Neural crest cell (in vitro differentiated cells): ENCODE data around the gene SPA17. TPM values are rescaled to one million over a fixed set of nuclear protein-coding genes. Genes with fewer than 3 reads are reported as not detected.
A peak's percentile ranks its signal among the peaks of the same experiment; 100 is the strongest.

Experiments used
- DNase-seq: peaks from one replicate; pipeline ENCODE4 v3.0.0; 2021; ENCODE audit warnings: low read depth, mixed read lengths, low spot score
- H3K27ac Mint-ChIP-seq: one replicate; pipeline ENCODE4 v1.8.0; 2021; ENCODE audit warnings: mild to moderate bottlenecking, mixed read lengths; ENCODE audit not compliant: unreplicated experiment
- H3K27me3 Mint-ChIP-seq: 2 replicates; pipeline ENCODE4 v1.8.0; 2021; ENCODE audit warnings: low read depth, mild to moderate bottlenecking, mixed read lengths
- H3K36me3 Mint-ChIP-seq: 2 replicates; pipeline ENCODE4 v1.8.0; 2021; ENCODE audit warnings: low read depth, mild to moderate bottlenecking, mixed read lengths
- H3K4me1 Mint-ChIP-seq: 2 replicates; pipeline ENCODE4 v1.8.0; 2021; ENCODE audit warnings: mixed read lengths
- H3K4me3 Mint-ChIP-seq: one replicate; pipeline ENCODE4 v1.8.0; 2021; ENCODE audit warnings: mild to moderate bottlenecking, mixed read lengths
- H3K9me3 Mint-ChIP-seq: 2 replicates; pipeline ENCODE4 v1.8.0; 2021; ENCODE audit warnings: mixed read lengths
- CTCF ChIP-seq: fragments of 200-600 bp; sonication (generic); conservative IDR thresholded peaks from 2 replicates; pipeline ENCODE4 v1.5.0; 2021; ENCODE audit warnings: antibody characterized with exemption, mild to moderate bottlenecking
- long read RNA-seq: library from polyadenylated mRNA; unstranded; transcript quantifications from one replicate; pipeline ENCODE4 v2.0.0, GENCODE V29; 2020
- total RNA-seq: library from RNA; stranded (reverse); gene quantifications from 2 replicates; pipeline ENCODE4 v1.2.1, GENCODE V29; 2021

Gene SPA17
- 18.2 and 19.1 TPM in 2 replicates for total RNA-seq
- long read RNA-seq, transcript SPA17-201 (5 exons, 853 nt): major isoform, 16 of 20 reads
- long read RNA-seq, partial matches to known transcripts: 1 of 20 reads
- long read RNA-seq, other reads (novel, unspliced or antisense): 3 of 20 reads

GRCh38 chr11:124673333-124674167 lies at the start of gene SPA17, which contains the start of gene SIAE:
TSS of gene SPA17 (plus strand) at chr11:124673904. CDS start at chr11:124675265, 1,361 bp downstream.
TSS of gene SIAE (minus strand) at chr11:124673739. CDS start at chr11:124673708, 31 bp downstream.
- Mint-ChIP-seq H3K36me3 (no peaks in the 10 kb centered on the region), H3K9me3 (no peaks in the 10 kb centered on the region), H3K27ac (peak within 1 kb of the TSS; percentile 99), H3K4me1 (peaks cover 18% of the 10 kb centered on the region), H3K4me3 (peak within 1 kb of the TSS; percentile 93), H3K27me3 (peaks cover 15% of the 10 kb centered on the region)
- no peak for TF ChIP-seq CTCF
- peak; percentile 90 for DNase-seq

- peaks cover 8% of the 10 kb centered on the region for H3K36me3 Mint-ChIP-seq
- peaks cover 6% of the 10 kb centered on the region for H3K27me3 Mint-ChIP-seq
- DNase-seq: no peak
- H3K4me1 Mint-ChIP-seq: peaks cover 23% of the 10 kb centered on the region
- no peak overlapping the region for H3K27ac Mint-ChIP-seq
- no peak for TF ChIP-seq CTCF
- H3K9me3 Mint-ChIP-seq: no peaks in the 10 kb centered on the region
- peak overlapping the region; percentile 12 for H3K4me3 Mint-ChIP-seq
Observed at GRCh38 chr11:124625504-124626168, 48.1 kb upstream of the SPA17 start.

GRCh38 chr11:124627546-124627945 lies 46.2 kb upstream of the SPA17 start:
- H3K36me3 Mint-ChIP-seq: peaks cover 8% of the 10 kb centered on the region
- TF ChIP-seq CTCF: no peak

GRCh38 chr11:124629961-124630360 lies 43.7 kb upstream of the SPA17 start:
- H3K4me3 Mint-ChIP-seq: no peak overlapping the region
- no peak for TF ChIP-seq CTCF
- H3K27me3 Mint-ChIP-seq: no peaks in the 10 kb centered on the region
- H3K36me3 Mint-ChIP-seq: peaks cover 8% of the 10 kb centered on the region
- H3K9me3 Mint-ChIP-seq: no peaks in the 10 kb centered on the region
- DNase-seq: no peak
- H3K27ac Mint-ChIP-seq: no peak overlapping the region
- no peaks in the 10 kb centered on the region for H3K4me1 Mint-ChIP-seq

More at GRCh38 chr11:124627546-124627945, 46.2 kb upstream of the SPA17 start:
- Mint-ChIP-seq H3K4me3 (no peak overlapping the region), H3K27ac (no peak overlapping the region), H3K4me1 (peaks cover 15% of the 10 kb centered on the region), H3K9me3 (no peaks in the 10 kb centered on the region), H3K27me3 (no peaks in the 10 kb centered on the region)
- no peak for DNase-seq

- no peak overlapping the region for H3K4me3 Mint-ChIP-seq
- H3K27me3 Mint-ChIP-seq: no peaks in the 10 kb centered on the region
- peaks cover 7% of the 10 kb centered on the region for H3K36me3 Mint-ChIP-seq
- no peaks in the 10 kb centered on the region for H3K9me3 Mint-ChIP-seq
- H3K27ac Mint-ChIP-seq: no peak overlapping the region
- TF ChIP-seq CTCF: peak; percentile 46
- H3K4me1 Mint-ChIP-seq: peaks cover 1% of the 10 kb centered on the region
- no peak for DNase-seq
Observed at GRCh38 chr11:124633355-124633754, 40.3 kb upstream of the SPA17 start.
